Endometrial microvascular endothelial cells (primary cell): Measurements from ENCODE around the gene CYSTM1. TPM values are rescaled to one million over a fixed set of nuclear protein-coding genes. Genes with fewer than 3 reads are reported as not detected.
"Not testable (repeated sequence)": the region's sequence is repeated elsewhere in the genome, so short reads cannot be mapped to it uniquely, and the experiment has no call there.

Experiments
- in situ Hi-C: cut with HindIII; loops from 2 replicates; pipeline ENCODE4 v1.10.0; 2017; ENCODE audit warnings: low sequenced_read_pairs, low pct_unique_long_range_greater_than_20kb; ENCODE audit errors: inconsistent ontology term
- total RNA-seq: library from RNA; depleted of rRNA; stranded (reverse); fragments of >200 nt; gene quantifications from one replicate; pipeline ENCODE4 v1.2.3, GENCODE V29; 2015; ENCODE audit errors: inconsistent ontology term

The CYSTM1 gene
- total RNA-seq, 1 donor from 2014 or later = 42.2 TPM

- in situ Hi-C loops = no loop called here
These were observed 21.3 kb downstream of the CYSTM1 start for GRCh38 chr5:140196115-140196814.

DNA sequence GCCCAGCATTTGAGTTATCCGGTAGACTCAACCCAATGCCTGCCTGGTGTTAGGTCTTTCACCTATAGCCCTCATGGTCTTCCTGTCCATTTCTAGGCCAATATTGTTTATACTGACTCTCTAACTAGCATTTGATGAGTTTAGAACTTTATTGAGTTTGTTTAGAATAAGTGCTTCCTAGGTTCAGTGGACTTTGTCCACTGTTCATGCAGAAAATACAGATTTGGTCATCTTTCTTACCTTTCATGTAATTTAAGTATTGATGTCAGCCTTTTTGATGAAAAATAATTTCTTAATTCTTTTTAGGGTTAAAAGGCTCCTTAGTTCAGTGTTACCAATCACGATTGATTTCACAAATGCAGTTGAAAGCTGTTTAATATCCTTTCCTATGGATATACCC is 22.0 kb downstream of the CYSTM1 start:
- in situ Hi-C loops = no loop called here

- in situ Hi-C loops = not testable (repeated sequence)
These were observed 23.9 kb downstream of the CYSTM1 start for GRCh38 chr5:140198915-140199314.

DNA sequence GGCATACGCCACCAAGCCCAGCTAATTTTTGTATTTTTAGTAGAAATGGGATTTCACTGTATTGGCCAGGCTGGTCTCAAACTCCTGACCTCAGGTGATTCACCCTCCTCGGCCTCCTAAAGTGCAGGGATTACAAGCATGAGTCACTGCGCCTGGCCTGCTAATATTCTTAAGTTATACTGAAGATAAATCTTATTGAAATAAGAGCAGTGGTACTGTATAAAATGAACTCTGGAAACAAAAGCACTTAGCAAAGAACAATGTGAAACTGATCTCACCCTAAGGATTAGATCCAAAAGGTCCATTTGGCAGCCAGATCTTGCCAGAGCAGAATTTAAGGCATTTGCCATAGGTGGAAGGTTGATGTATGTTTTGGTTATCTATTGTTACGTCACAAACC is 27.1 kb downstream of the CYSTM1 start:
- in situ Hi-C loops = no loop called here

DNA sequence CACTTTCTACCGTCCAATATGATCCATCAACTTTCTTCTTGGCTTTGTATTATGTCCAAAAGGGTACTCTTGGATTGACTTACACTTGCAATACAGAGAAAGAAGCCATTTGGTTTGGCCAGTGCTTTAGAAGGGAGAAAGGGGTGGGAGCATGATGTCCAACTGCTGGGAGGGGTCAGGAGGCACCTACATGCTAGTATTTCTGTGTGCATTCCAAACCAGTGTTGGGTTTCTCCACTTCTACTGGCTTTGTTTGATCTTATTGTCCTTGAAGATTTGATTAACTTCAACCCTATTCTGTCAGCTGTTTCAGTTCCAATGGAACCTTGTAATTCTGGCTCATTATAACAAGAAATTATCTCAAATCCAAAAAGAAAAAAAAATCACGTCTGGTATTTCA is 27.6 kb downstream of the CYSTM1 start:
- in situ Hi-C loops = no loop called here

GRCh38 chr5:140205216-140205615 is 30.2 kb downstream of the CYSTM1 start:
- in situ Hi-C loops = no loop called here

DNA sequence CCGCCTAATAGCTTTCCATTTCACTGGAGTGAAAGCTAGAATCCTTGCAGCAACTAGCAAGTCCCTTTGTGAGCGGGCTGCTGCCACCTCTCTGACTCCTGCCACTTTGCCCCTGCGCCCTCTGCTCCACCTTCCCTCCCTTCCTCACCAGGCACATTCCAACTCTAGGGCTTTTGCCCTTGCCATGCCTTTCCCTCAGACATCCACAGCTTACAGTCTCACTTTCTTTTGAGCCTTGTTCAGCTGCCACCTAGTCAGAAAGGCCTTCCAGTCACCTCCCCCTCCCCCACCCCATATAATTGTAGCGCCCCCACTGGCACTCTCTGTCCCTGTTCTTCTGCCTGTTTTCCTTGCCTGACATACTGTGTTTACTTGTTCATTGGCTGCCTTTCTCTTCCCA is 31.0 kb downstream of the CYSTM1 start:
- in situ Hi-C loops = no loop called here

DNA sequence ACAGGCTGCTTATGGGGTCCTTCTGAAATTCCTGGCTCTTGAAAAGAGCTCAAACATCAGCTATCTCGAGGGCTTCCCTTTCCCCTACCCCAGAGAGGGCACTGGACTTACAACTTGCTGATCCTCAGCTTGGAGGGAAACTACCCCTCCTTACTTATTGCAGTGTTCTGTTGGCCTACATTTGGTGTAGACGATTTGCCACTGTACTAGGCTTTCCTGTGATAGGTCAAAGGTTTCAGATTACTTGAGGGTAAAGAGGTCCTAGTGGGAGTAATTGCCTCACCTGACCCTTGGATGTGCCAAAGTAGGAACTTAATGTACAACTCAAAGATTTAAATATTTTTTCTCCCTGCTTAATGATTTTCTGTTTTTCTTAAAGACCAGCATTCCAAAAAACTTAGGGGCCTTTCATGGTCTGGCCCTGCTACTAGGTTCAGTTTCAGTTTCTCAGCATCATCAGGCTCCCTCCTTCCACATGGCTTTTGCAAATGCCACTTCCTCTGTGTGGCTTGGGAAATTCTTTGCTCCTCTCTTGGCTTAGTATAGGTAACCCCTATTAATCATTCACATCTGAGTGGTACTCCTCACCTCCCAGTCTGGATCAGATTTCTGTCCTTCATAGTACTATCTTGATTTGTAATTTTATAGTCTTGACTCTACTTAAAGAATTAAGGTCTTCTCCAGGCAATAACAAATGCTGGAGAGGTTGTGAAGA is 32.4 kb downstream of the CYSTM1 start:
- in situ Hi-C loops = no loop called here

GRCh38 chr5:140208065-140208464 is 33.1 kb downstream of the CYSTM1 start:
- in situ Hi-C loops = no loop called here

- in situ Hi-C loops = no loop called here
These were observed 38.5 kb downstream of the CYSTM1 start for GRCh38 chr5:140213370-140213983.

DNA sequence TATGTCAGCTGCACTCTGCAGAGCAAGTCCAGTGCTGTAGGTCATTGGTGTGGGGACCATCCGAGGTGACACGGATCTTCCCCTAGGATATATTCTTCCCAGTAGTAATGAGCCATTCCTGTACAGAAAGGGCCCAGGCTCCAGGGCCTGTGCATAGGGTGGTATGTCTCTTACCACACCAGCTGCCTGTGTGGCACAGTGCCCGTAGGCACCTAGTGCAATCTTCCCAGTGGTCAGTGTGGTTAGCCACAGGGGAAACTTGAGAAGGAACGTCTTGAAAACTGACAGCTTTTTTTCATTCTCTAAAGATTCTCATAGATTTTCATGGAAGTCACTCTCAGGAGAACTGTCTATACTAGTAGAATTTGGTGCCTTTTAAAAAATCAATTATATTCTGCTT is 39.8 kb downstream of the CYSTM1 start:
- in situ Hi-C loops = no loop called here

GRCh38 chr5:140215276-140215675 is 40.3 kb downstream of the CYSTM1 start:
- in situ Hi-C loops = no loop called here

DNA sequence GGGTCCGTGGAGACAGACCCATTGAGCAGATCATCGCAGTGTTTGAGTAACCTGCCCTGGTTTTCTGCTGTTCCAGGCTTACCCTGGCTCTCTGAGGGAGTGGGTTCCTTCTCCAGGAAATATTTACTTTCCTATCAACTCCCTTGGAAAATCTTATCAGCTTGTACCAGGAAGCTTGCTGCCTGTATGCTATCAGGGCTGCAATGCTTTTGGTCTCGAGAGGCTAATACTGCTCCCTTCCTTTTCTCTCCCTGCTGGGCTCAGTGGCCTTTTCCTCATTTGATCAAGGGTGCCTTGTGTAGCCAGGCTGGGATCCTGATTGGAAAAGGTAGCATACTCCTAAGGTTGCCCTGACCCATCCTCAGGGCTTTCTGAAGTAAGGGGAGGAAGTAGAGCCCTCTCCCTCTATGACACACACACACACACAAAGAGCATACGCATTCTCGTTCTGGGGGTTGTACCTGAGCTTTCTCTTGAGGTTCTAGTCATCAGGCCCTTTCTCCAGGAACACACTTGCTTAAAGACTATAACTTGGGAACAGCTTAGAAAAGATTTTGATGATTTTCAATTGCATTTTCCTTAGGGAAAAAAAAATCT is 41.6 kb downstream of the CYSTM1 start:
- in situ Hi-C loops = no loop called here

GRCh38 chr5:140217299-140218026 is 42.5 kb downstream of the CYSTM1 start:
- in situ Hi-C loops = no loop called here

- in situ Hi-C loops = no loop called here
These were observed 44.3 kb downstream of the CYSTM1 start for GRCh38 chr5:140219068-140219991.

GRCh38 chr5:140220032-140220697 is 45.2 kb downstream of the CYSTM1 start:
- in situ Hi-C loops = no loop called here

DNA sequence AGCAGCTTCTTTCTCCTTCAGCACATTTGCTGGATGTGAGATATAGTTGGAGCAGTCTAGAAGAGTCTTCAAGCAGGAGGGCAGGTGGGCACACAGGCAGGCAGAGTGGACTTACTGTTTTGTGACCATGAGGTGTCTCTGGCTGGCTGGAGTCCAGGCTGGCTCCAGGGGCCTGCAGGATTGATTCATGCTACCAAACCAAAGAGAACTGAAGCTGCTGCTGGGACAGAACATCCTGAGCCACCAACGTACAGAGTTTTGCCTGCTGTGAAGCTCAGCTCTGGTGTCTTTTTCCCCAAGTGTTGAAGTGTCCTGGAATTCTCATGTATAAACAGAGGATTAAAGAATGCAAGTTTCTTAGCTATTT is 45.7 kb downstream of the CYSTM1 start:
- in situ Hi-C loops = no loop called here
